Astrocyte (in vitro differentiated cells and primary cell): ENCODE data around the gene PEX5L. TPM values are rescaled to one million over a fixed set of nuclear protein-coding genes. Genes with fewer than 3 reads are reported as not detected.

Experiments used
- DNase-seq: peaks from one replicate; pipeline ENCODE4 v3.0.0-alpha.2; 2010; ENCODE audit warnings: low read depth
- FAIRE-seq: peaks from 2 replicates; lab custom pipeline; 2011; peaks lifted over from hg19 to GRCh38; lab: Jason Lieb, UNC
- H2AFZ ChIP-seq: 2 replicates; pipeline ENCODE4 v1.6.0; 2012; ENCODE audit warnings: low read depth, low read length, inconsistent platforms
- H3K27ac ChIP-seq: 2 replicates; pipeline ENCODE4 v1.5.1; 2011; ENCODE audit warnings: low read depth, low read length, inconsistent platforms
- H3K27me3 ChIP-seq: 2 replicates; pipeline ENCODE4 v1.6.0; 2011; ENCODE audit warnings: low read length, inconsistent platforms; ENCODE audit not compliant: insufficient read depth
- H3K36me3 ChIP-seq: 2 replicates; pipeline ENCODE4 v1.5.1; 2011; ENCODE audit warnings: low read length, inconsistent platforms; ENCODE audit not compliant: insufficient read depth
- H3K4me1 ChIP-seq: 2 replicates; pipeline ENCODE4 v1.5.1; 2011; ENCODE audit warnings: low read length, inconsistent platforms; ENCODE audit not compliant: insufficient read depth
- H3K4me2 ChIP-seq: 2 replicates; pipeline ENCODE4 v1.6.0; 2012; ENCODE audit warnings: low read length, inconsistent platforms
- H3K4me3 ChIP-seq: 2 replicates; pipeline ENCODE4 v1.5.1; 2011; ENCODE audit warnings: low read depth, mild to moderate bottlenecking, low read length, inconsistent platforms; ENCODE audit not compliant: insufficient read depth
- H3K79me2 ChIP-seq: 2 replicates; pipeline ENCODE4 v1.6.0; 2012; ENCODE audit warnings: mild to moderate bottlenecking, low read length, inconsistent platforms; ENCODE audit not compliant: insufficient read depth
- H3K9ac ChIP-seq: 2 replicates; pipeline ENCODE4 v1.6.0; 2012; ENCODE audit warnings: mild to moderate bottlenecking, low read length, inconsistent platforms
- H3K9me3 ChIP-seq: 2 replicates; pipeline ENCODE4 v1.5.1; 2012; ENCODE audit warnings: low read depth, mild to moderate bottlenecking, low read length, inconsistent platforms; ENCODE audit not compliant: insufficient read depth
- H4K20me1 ChIP-seq: 2 replicates; pipeline ENCODE4 v1.6.0; 2012; ENCODE audit warnings: low read length, inconsistent platforms; ENCODE audit not compliant: insufficient read depth
- H3K27ac Mint-ChIP-seq: one replicate; pipeline ENCODE4 v1.8.0; 2021; ENCODE audit warnings: mild to moderate bottlenecking, mixed read lengths; ENCODE audit not compliant: unreplicated experiment
- H3K27me3 Mint-ChIP-seq: one replicate; pipeline ENCODE4 v1.8.0; 2021; ENCODE audit warnings: low read depth, mixed read lengths; ENCODE audit not compliant: unreplicated experiment
- H3K36me3 Mint-ChIP-seq: one replicate; pipeline ENCODE4 v1.8.0; 2021; ENCODE audit warnings: low read depth, mixed read lengths; ENCODE audit not compliant: unreplicated experiment
- H3K4me1 Mint-ChIP-seq: one replicate; pipeline ENCODE4 v1.8.0; 2021; ENCODE audit warnings: low read depth, mixed read lengths; ENCODE audit not compliant: unreplicated experiment
- H3K4me3 Mint-ChIP-seq: one replicate; pipeline ENCODE4 v1.8.0; 2021; ENCODE audit warnings: mild to moderate bottlenecking, moderate library complexity, mixed read lengths; ENCODE audit not compliant: unreplicated experiment
- H3K9me3 Mint-ChIP-seq: one replicate; pipeline ENCODE4 v1.8.0; 2021; ENCODE audit warnings: mild to moderate bottlenecking, mixed read lengths; ENCODE audit not compliant: unreplicated experiment
- EZH2 ChIP-seq: IDR thresholded peaks from 2 replicates; pipeline ENCODE4 v1.6.1; 2012; ENCODE audit warnings: mild to moderate bottlenecking, low read length, inconsistent platforms; ENCODE audit not compliant: insufficient read depth
- total RNA-seq: library from RNA; stranded (reverse); gene quantifications from 2 replicates; pipeline ENCODE4 v1.2.1, GENCODE V29; 2021
- TF ChIP-seq, protein P1 (sequence below): IDR thresholded peaks from 2 replicates; pipeline ENCODE4 v1.5.1; 2011; ENCODE audit warnings: low read depth, mild to moderate bottlenecking, inconsistent platforms, low read length, moderate library complexity; ENCODE audit not compliant: insufficient read depth

The PEX5L gene
- total RNA-seq, 1 donor from 2014 or later, result 0.43 TPM

DNA sequence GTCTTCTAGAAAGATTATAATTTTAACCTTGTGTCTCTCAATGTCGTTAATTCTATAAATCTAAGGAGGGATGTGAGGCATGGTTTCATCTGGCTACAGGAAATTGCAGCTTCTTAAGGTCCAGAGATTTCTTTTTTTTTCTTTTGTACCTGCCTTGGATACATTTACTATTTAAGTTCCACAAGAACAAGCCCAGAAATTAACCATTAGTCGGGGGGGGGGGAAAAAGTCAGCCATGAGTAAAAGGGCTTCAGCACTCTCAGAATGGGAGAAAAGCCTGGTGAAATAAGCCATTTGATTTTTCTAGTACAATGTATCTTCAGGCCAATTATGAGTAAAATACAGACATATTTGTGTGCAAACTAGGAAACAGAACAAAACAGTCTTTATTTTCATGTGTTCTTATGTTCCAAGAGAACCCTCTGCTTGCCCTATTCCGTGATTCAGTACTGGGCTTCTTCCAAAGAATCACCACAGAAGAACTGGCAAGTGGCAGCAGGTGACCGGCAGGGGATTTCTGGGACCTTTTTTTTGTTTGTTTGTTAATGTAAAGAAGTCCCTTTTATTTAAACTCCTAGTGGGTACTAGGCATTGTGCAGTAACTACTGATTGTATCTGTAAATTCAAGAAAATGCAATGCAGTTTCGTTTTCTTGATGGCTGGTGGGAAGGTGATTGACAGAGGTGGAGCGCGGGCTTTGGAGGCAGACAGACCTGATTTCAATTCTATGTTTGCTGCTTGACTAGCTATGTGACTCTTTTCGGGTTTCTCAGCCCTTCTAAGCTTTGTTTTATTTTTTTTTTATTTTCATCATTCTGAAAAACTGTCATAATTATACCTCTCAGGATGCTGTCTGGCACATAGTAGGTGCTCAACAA is 82.5 kb downstream of the PEX5L start:
- TF ChIP-seq, protein P1, sequence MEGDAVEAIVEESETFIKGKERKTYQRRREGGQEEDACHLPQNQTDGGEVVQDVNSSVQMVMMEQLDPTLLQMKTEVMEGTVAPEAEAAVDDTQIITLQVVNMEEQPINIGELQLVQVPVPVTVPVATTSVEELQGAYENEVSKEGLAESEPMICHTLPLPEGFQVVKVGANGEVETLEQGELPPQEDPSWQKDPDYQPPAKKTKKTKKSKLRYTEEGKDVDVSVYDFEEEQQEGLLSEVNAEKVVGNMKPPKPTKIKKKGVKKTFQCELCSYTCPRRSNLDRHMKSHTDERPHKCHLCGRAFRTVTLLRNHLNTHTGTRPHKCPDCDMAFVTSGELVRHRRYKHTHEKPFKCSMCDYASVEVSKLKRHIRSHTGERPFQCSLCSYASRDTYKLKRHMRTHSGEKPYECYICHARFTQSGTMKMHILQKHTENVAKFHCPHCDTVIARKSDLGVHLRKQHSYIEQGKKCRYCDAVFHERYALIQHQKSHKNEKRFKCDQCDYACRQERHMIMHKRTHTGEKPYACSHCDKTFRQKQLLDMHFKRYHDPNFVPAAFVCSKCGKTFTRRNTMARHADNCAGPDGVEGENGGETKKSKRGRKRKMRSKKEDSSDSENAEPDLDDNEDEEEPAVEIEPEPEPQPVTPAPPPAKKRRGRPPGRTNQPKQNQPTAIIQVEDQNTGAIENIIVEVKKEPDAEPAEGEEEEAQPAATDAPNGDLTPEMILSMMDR, result no peak
- TF ChIP-seq EZH2, result no peak
- no peaks in the 10 kb centered on the region for H3K9me3 Mint-ChIP-seq
- FAIRE-seq, result no peak
- no peaks in the 10 kb centered on the region for H3K79me2 ChIP-seq
- H3K27me3 ChIP-seq, result no peaks in the 10 kb centered on the region
- no peaks in the 10 kb centered on the region for H3K4me1 ChIP-seq
- no peaks in the 10 kb centered on the region for H3K9me3 ChIP-seq
- H3K27me3 Mint-ChIP-seq, result no peaks in the 10 kb centered on the region
- H3K9ac ChIP-seq, result no peak overlapping the region
- no peaks in the 10 kb centered on the region for H4K20me1 ChIP-seq
- DNase-seq, result no peak
- H2AFZ ChIP-seq, result no peak overlapping the region
- no peaks in the 10 kb centered on the region for H3K36me3 Mint-ChIP-seq
- no peaks in the 10 kb centered on the region for H3K4me1 Mint-ChIP-seq
- H3K4me2 ChIP-seq, result no peak overlapping the region
- H3K27ac Mint-ChIP-seq, result no peak overlapping the region
- no peaks in the 10 kb centered on the region for H3K36me3 ChIP-seq
- no peak overlapping the region for H3K4me3 ChIP-seq
- no peak overlapping the region for H3K4me3 Mint-ChIP-seq
- no peak overlapping the region for H3K27ac ChIP-seq

- Histone ChIP-seq H3K27me3 (no peaks in the 10 kb centered on the region), H3K9me3 (no peaks in the 10 kb centered on the region), H3K79me2 (no peaks in the 10 kb centered on the region), H3K4me1 (no peaks in the 10 kb centered on the region), H3K4me3 (no peak overlapping the region), H3K36me3 (no peaks in the 10 kb centered on the region), H3K27ac (no peak overlapping the region), H3K9ac (no peak overlapping the region), H4K20me1 (no peaks in the 10 kb centered on the region), H2AFZ (no peak overlapping the region), H3K4me2 (no peak overlapping the region)
- Mint-ChIP-seq H3K4me3 (no peak overlapping the region), H3K36me3 (no peaks in the 10 kb centered on the region), H3K27me3 (peaks cover 3% of the 10 kb centered on the region), H3K27ac (no peak overlapping the region), H3K9me3 (no peaks in the 10 kb centered on the region), H3K4me1 (no peaks in the 10 kb centered on the region)
- TF ChIP-seq, protein P1, result no peak
- no peak for TF ChIP-seq EZH2
- DNase-seq (no peak), FAIRE-seq (no peak)
Measured at GRCh38 chr3:179950840-179951239, 85.9 kb downstream of the PEX5L start.

DNA sequence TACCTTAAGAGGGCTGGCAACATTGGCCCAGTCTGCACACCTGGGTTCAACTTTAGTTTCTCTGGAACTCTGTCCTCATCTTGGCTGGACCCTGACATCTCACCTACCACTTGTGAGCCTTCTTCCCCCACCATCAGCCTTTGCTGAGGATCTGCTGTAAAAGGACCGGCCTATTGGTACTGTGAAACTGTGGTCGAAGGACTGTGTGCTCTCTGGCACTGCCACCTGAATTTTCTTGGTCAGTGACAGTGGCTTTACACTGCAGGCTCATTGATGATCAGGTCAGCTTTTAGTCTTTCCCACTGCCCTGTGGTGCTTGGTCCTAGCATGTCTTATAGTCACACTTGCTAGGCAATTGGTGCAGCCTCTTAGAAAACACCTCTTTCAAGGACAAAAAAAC is 86.9 kb downstream of the PEX5L start:
- H3K27ac Mint-ChIP-seq, result no peak overlapping the region
- Histone ChIP-seq H4K20me1 (no peaks in the 10 kb centered on the region), H3K79me2 (no peaks in the 10 kb centered on the region), H3K4me2 (no peak overlapping the region), H2AFZ (no peak overlapping the region), H3K27me3 (no peaks in the 10 kb centered on the region), H3K4me3 (no peak overlapping the region), H3K36me3 (no peaks in the 10 kb centered on the region), H3K4me1 (no peaks in the 10 kb centered on the region), H3K9ac (no peak overlapping the region), H3K9me3 (no peaks in the 10 kb centered on the region), H3K27ac (no peak overlapping the region)
- TF ChIP-seq EZH2, result no peak
- TF ChIP-seq, protein P1, result no peak
- H3K36me3 Mint-ChIP-seq, result no peaks in the 10 kb centered on the region
- FAIRE-seq (no peak), DNase-seq (no peak)
- peaks cover 3% of the 10 kb centered on the region for H3K27me3 Mint-ChIP-seq
- no peaks in the 10 kb centered on the region for H3K4me1 Mint-ChIP-seq
- H3K9me3 Mint-ChIP-seq, result no peaks in the 10 kb centered on the region
- H3K4me3 Mint-ChIP-seq, result no peak overlapping the region
